HG03159 (cell line): ENCODE data around the gene PRKAG3.
"Not testable (repeated sequence)": the region's sequence is repeated elsewhere in the genome, so short reads cannot be mapped to it uniquely, and the experiment has no call there.

Source experiments
- ATAC-seq: cut with Tn5 transposase; IDR thresholded peaks from one replicate; pipeline ENCODE4 v1.9.1; 2021; ENCODE audit warnings: mild to moderate bottlenecking, moderate library complexity; ENCODE audit not compliant: unreplicated experiment

The PRKAG3 gene

GRCh38 chr2:218785103-218785502 is 46.5 kb downstream of the PRKAG3 start:
- ATAC-seq: no peak

- ATAC-seq: no peak
These were observed 47.9 kb downstream of the PRKAG3 start for GRCh38 chr2:218783688-218784087.

GRCh38 chr2:218782528-218782844 is 49.1 kb downstream of the PRKAG3 start:
- ATAC-seq: no peak

GRCh38 chr2:218781691-218782527 is 49.7 kb downstream of the PRKAG3 start, which contains the start of gene CYP27A1:
CYP27A1 (plus strand) TSS chr2:218782147; CDS start chr2:218782183, 36 bp downstream.
- ATAC-seq: no peak

GRCh38 chr2:218780851-218781690 is 50.5 kb downstream of the PRKAG3 start:
- ATAC-seq: no peak

GRCh38 chr2:218780046-218780445 is 51.6 kb downstream of the PRKAG3 start:
- no peak for ATAC-seq

GRCh38 chr2:218777276-218777990 is 54.2 kb downstream of the PRKAG3 start:
- no peak for ATAC-seq

GRCh38 chr2:218776488-218776887 is 55.1 kb downstream of the PRKAG3 start:
- ATAC-seq: no peak

GRCh38 chr2:218773881-218774280 is 57.7 kb downstream of the PRKAG3 start:
- no peak for ATAC-seq

GRCh38 chr2:218772759-218773158 is 58.8 kb downstream of the PRKAG3 start:
- not testable (repeated sequence) for ATAC-seq
